Vagina (tissue), 2 donors: ENCODE measurements around the gene TBC1D32.

ENCODE experiments used
- CTCF ChIP-seq, 3 experiments: fragments of 450-650 bp in 2 of 3; fragments of 200-600 bp in 1 of 3; sonication (generic) in 1 of 3; IDR thresholded peaks; one replicate each; pipeline ENCODE4 v1.5.1; 2017 to 2019; ENCODE audit warnings: antibody characterized with exemption in 3 of 3, mild to moderate bottlenecking in 2 of 3, moderate library complexity in 2 of 3
- POLR2A ChIP-seq, 2 donors: fragments of 450-650 bp; IDR thresholded peaks; one replicate each; pipeline ENCODE4 v1.6.1; 2017; ENCODE audit warnings: antibody characterized with exemption in 2 of 2, mild to moderate bottlenecking in 2 of 2, moderate library complexity in 2 of 2
- POLR2AphosphoS5 ChIP-seq, 2 donors: sonication (generic); formaldehyde crosslinking; IDR thresholded peaks; one replicate each; pipeline ENCODE4 v1.9.0; 2017; ENCODE audit warnings: antibody characterized with exemption in 2 of 2, mild to moderate bottlenecking in 2 of 2, low read depth in 1 of 2; ENCODE audit not compliant: insufficient read depth in 1 of 2

DNA sequence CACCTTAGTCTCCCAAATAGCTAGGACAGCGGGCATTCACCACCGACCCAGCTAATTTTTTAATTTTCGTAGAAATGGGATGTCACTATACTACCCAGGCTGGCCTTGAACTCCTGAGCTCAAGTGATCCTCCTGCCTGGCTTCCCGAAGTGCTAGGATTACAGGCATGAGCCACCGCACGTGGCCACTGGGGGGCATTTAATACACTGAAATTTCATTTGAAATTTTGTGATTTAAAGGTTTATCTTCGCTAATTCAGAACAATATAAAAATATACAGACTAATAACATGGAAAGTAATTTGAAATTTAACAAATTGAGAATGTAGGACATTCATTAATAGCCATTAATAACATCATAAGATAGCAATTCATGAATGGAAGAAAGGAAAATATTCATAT, 20.5 kb upstream of the TBC1D32 start:
- TF ChIP-seq POLR2A (IDR thresholded peaks at IDR 0.05) (no peak), CTCF (IDR thresholded peaks at IDR 0.05) (no peak), POLR2AphosphoS5 (IDR thresholded peaks at IDR 0.05; ENCODE audit: insufficient read depth in 1 of 2, low read depth in 1 of 2) (no peak)
